Fibroblast of lung (primary cell): ENCODE measurements around the gene CBFA2T3. TPM values are rescaled to one million over a fixed set of nuclear protein-coding genes. Genes with fewer than 3 reads are reported as not detected.

Source experiments
- DNase-seq, 2 donors: peaks; one replicate each; pipeline versions ENCODE4 v3.0.0 to v3.0.0-alpha.2; 2010; ENCODE audit warnings: low read depth in 2 of 2
- H2AFZ ChIP-seq: 2 replicates; pipeline ENCODE4 v1.5.1; 2012; ENCODE audit warnings: low read length, control low read depth, inconsistent platforms
- H3K27ac ChIP-seq: 2 replicates; pipeline ENCODE4 v1.5.1; 2011; ENCODE audit warnings: low read length, control low read depth; ENCODE audit not compliant: insufficient read depth
- H3K27me3 ChIP-seq: 2 replicates; pipeline ENCODE4 v1.5.1; 2011; ENCODE audit warnings: mild to moderate bottlenecking, low read length; ENCODE audit not compliant: control insufficient read depth, insufficient read depth
- H3K36me3 ChIP-seq: 2 replicates; pipeline ENCODE4 v1.5.1; 2011; ENCODE audit warnings: low read length; ENCODE audit not compliant: control insufficient read depth, insufficient read depth
- H3K4me1 ChIP-seq: 2 replicates; pipeline ENCODE4 v1.5.1; 2011; ENCODE audit warnings: low read length; ENCODE audit not compliant: control insufficient read depth, insufficient read depth; ENCODE audit errors: extremely low read depth
- H3K4me2 ChIP-seq: 2 replicates; pipeline ENCODE4 v1.5.1; 2011; ENCODE audit warnings: low read length, control low read depth; ENCODE audit not compliant: insufficient read depth; ENCODE audit errors: extremely low read depth
- H3K4me3 ChIP-seq, 4 experiments: fragments of 200-600 bp in 1 of 4; sonication (generic) in 1 of 4; replicated peaks in 1 of 4; 2 replicates each; pipeline ENCODE4 v1.5.1; 2011 to 2016; ENCODE audit warnings: low read length in 4 of 4, low read depth in 3 of 4, mild to moderate bottlenecking in 3 of 4, control low read depth in 2 of 4, inconsistent platforms in 1 of 4, mixed read lengths in 1 of 4; ENCODE audit not compliant: insufficient read depth in 1 of 4; ENCODE audit errors: control extremely low read depth in 1 of 4
- H3K79me2 ChIP-seq: 2 replicates; pipeline ENCODE4 v1.5.1; 2012; ENCODE audit warnings: mild to moderate bottlenecking, low read length, inconsistent platforms; ENCODE audit not compliant: control insufficient read depth, insufficient read depth
- H3K9ac ChIP-seq: 2 replicates; pipeline ENCODE4 v1.5.1; 2011; ENCODE audit warnings: mild to moderate bottlenecking, low read length, control low read depth; ENCODE audit not compliant: insufficient read depth
- H3K9me3 ChIP-seq: 2 replicates; pipeline ENCODE4 v1.5.1; 2012; ENCODE audit warnings: low read depth, low read length; ENCODE audit not compliant: control insufficient read depth, insufficient read depth
- H4K20me1 ChIP-seq: 2 replicates; pipeline ENCODE4 v1.5.1; 2011; ENCODE audit warnings: low read length; ENCODE audit not compliant: control insufficient read depth, insufficient read depth; ENCODE audit errors: extremely low read depth
- CTCF ChIP-seq, 2 donors: IDR thresholded peaks in 1 of 2; conservative IDR thresholded peaks in 1 of 2; 1 replicate in 1 of 2; 2 replicates in 1 of 2; pipeline ENCODE4 v1.5.1; 2011 to 2012; ENCODE audit warnings: low read length in 2 of 2, control low read depth in 1 of 2, inconsistent platforms in 1 of 2, low read depth in 1 of 2, mild to moderate bottlenecking in 1 of 2
- EZH2 ChIP-seq: IDR thresholded peaks from 2 replicates; pipeline ENCODE4 v1.5.1; 2012; ENCODE audit warnings: low read length, control low read depth, mild to moderate bottlenecking; ENCODE audit errors: missing control alignments
- polyA plus RNA-seq, 2 donors: library from polyadenylated mRNA; depleted of rRNA in 1 of 2; stranded (reverse) in 1 of 2; unstranded in 1 of 2; fragments of >200 nt; gene quantifications; 2 replicates each; pipeline ENCODE4 v1.2.1, GENCODE V29; 2011 to 2012; ENCODE audit warnings: missing spikeins in 1 of 2
- total RNA-seq: library from RNA; depleted of rRNA; stranded (reverse); fragments of >200 nt; gene quantifications from 2 replicates; pipeline ENCODE4 v1.2.1, GENCODE V29; 2014

CBFA2T3 gene
- total and polyA plus RNA-seq, 2 donors (not counting 1 experiment from before 2014, with no cell fraction given): under 0.01 to 0.05 TPM

GRCh38 chr16:88850531-88851199 lies 126.3 kb downstream of the CBFA2T3 start:
- Histone ChIP-seq H3K4me1 (no peaks in the 10 kb centered on the region), H3K36me3 (no peaks in the 10 kb centered on the region), H3K27me3 (no peaks in the 10 kb centered on the region), H3K9me3 (no peaks in the 10 kb centered on the region), H3K79me2 (peaks cover under 1% of the 10 kb centered on the region), H4K20me1 (no peaks in the 10 kb centered on the region), H3K4me3 (no peak overlapping the region), H2AFZ (no peak overlapping the region), H3K9ac (no peak overlapping the region), H3K27ac (no peak overlapping the region), H3K4me2 (no peak overlapping the region)
- TF ChIP-seq EZH2: no peak
- no peak for TF ChIP-seq CTCF (conservative IDR thresholded peaks at IDR 0.05 in 1 of 2, IDR thresholded peaks at IDR 0.05 in 1 of 2; ENCODE audit: low read depth in 1 of 2, low read length in 2 of 2)
- no peak for DNase-seq

GRCh38 chr16:88848557-88848956 lies 128.4 kb downstream of the CBFA2T3 start:
- no peak for TF ChIP-seq CTCF (conservative IDR thresholded peaks at IDR 0.05 in 1 of 2, IDR thresholded peaks at IDR 0.05 in 1 of 2; ENCODE audit: low read depth in 1 of 2, low read length in 2 of 2)
- no peak for TF ChIP-seq EZH2
- Histone ChIP-seq H3K9ac (no peak overlapping the region), H4K20me1 (no peaks in the 10 kb centered on the region), H3K27me3 (no peaks in the 10 kb centered on the region), H3K27ac (no peak overlapping the region), H2AFZ (no peak overlapping the region), H3K9me3 (no peaks in the 10 kb centered on the region), H3K79me2 (no peaks in the 10 kb centered on the region), H3K36me3 (no peaks in the 10 kb centered on the region), H3K4me2 (no peak overlapping the region), H3K4me3 (no peak overlapping the region), H3K4me1 (no peaks in the 10 kb centered on the region)
- no peak for DNase-seq

GRCh38 chr16:88847654-88848053 lies 129.4 kb downstream of the CBFA2T3 start:
- Histone ChIP-seq H4K20me1 (no peaks in the 10 kb centered on the region), H3K9me3 (no peaks in the 10 kb centered on the region), H3K27ac (no peak overlapping the region), H3K4me2 (no peak overlapping the region), H3K36me3 (no peaks in the 10 kb centered on the region), H3K9ac (no peak overlapping the region), H3K4me3 (no peak overlapping the region), H3K79me2 (no peaks in the 10 kb centered on the region), H3K4me1 (no peaks in the 10 kb centered on the region), H2AFZ (no peak overlapping the region), H3K27me3 (no peaks in the 10 kb centered on the region)
- DNase-seq: no peak
- TF ChIP-seq EZH2 (no peak), CTCF (conservative IDR thresholded peaks at IDR 0.05 in 1 of 2, IDR thresholded peaks at IDR 0.05 in 1 of 2; ENCODE audit: low read depth in 1 of 2, low read length in 2 of 2) (no peak)
